ENCODE measurements around the gene CDKAL1. TPM values are rescaled to one million over a fixed set of nuclear protein-coding genes. Genes with fewer than 3 reads are reported as not detected.
A peak's percentile ranks its signal among the peaks of the same experiment; 100 is the strongest.

The CDKAL1 gene
- total RNA-seq, 1 donor from 2014 or later, result 34.3 TPM

GRCh38 chr6:20998748-20999448 is 464.6 kb downstream of the CDKAL1 start:
- Mint-ChIP-seq H3K27ac (no peak overlapping the region), H3K4me1 (ENCODE audit: low read depth) (peaks cover 27% of the 10 kb centered on the region)
- DNase-seq (ENCODE audit: low spot score, unreplicated experiment), result no peak

GRCh38 chr6:21000331-21000801 is 466.1 kb downstream of the CDKAL1 start:
- H3K36me3 Mint-ChIP-seq (ENCODE audit: insufficient read depth), result peaks cover 10% of the 10 kb centered on the region
- H3K4me1 Mint-ChIP-seq (ENCODE audit: low read depth), result peaks cover 30% of the 10 kb centered on the region
- no peak for TF ChIP-seq CTCF (IDR thresholded peaks at IDR 0.05; ENCODE audit: unreplicated experiment)
- no peaks in the 10 kb centered on the region for H3K27me3 Mint-ChIP-seq
- peaks cover under 1% of the 10 kb centered on the region for H3K9me3 Mint-ChIP-seq (ENCODE audit: low read depth)
- no peak overlapping the region for H3K27ac Mint-ChIP-seq
- H3K4me3 Mint-ChIP-seq (ENCODE audit: low read depth), result no peak overlapping the region
- no peak for DNase-seq (ENCODE audit: low spot score, unreplicated experiment)

More at GRCh38 chr6:20998748-20999448, 464.6 kb downstream of the CDKAL1 start:
- H3K36me3 Mint-ChIP-seq (ENCODE audit: insufficient read depth), result peaks cover 15% of the 10 kb centered on the region
- no peak for TF ChIP-seq CTCF (IDR thresholded peaks at IDR 0.05; ENCODE audit: unreplicated experiment)
- no peaks in the 10 kb centered on the region for H3K27me3 Mint-ChIP-seq
- no peak overlapping the region for H3K4me3 Mint-ChIP-seq (ENCODE audit: low read depth)
- H3K9me3 Mint-ChIP-seq (ENCODE audit: low read depth), result peaks cover 7% of the 10 kb centered on the region

- Mint-ChIP-seq H3K9me3 (ENCODE audit: low read depth) (peaks cover 1% of the 10 kb centered on the region), H3K27ac (no peak overlapping the region), H3K36me3 (ENCODE audit: insufficient read depth) (peaks cover 7% of the 10 kb centered on the region), H3K4me1 (ENCODE audit: low read depth) (peaks cover 26% of the 10 kb centered on the region), H3K4me3 (ENCODE audit: low read depth) (no peak overlapping the region), H3K27me3 (no peaks in the 10 kb centered on the region)
- DNase-seq (ENCODE audit: low spot score, unreplicated experiment), result no peak
- no peak for TF ChIP-seq CTCF (IDR thresholded peaks at IDR 0.05; ENCODE audit: unreplicated experiment)
Observed at GRCh38 chr6:21001736-21002135, 467.5 kb downstream of the CDKAL1 start.

- DNase-seq (ENCODE audit: low spot score, unreplicated experiment), result no peak
- Mint-ChIP-seq H3K36me3 (ENCODE audit: insufficient read depth) (peaks cover 8% of the 10 kb centered on the region), H3K4me1 (ENCODE audit: low read depth) (peaks cover 23% of the 10 kb centered on the region), H3K9me3 (ENCODE audit: low read depth) (peaks cover 3% of the 10 kb centered on the region), H3K27me3 (no peaks in the 10 kb centered on the region), H3K4me3 (ENCODE audit: low read depth) (no peak overlapping the region), H3K27ac (peak overlapping the region; percentile 9)
- no peak for TF ChIP-seq CTCF (IDR thresholded peaks at IDR 0.05; ENCODE audit: unreplicated experiment)
Observed at GRCh38 chr6:21003780-21004541, 469.7 kb downstream of the CDKAL1 start.

GRCh38 chr6:21005816-21006570 is 471.7 kb downstream of the CDKAL1 start:
- TF ChIP-seq CTCF (IDR thresholded peaks at IDR 0.05; ENCODE audit: unreplicated experiment), result no peak
- H3K4me3 Mint-ChIP-seq (ENCODE audit: low read depth), result no peak overlapping the region
- H3K27me3 Mint-ChIP-seq, result no peaks in the 10 kb centered on the region
- H3K4me1 Mint-ChIP-seq (ENCODE audit: low read depth), result peaks cover 24% of the 10 kb centered on the region
- no peak overlapping the region for H3K27ac Mint-ChIP-seq
- H3K9me3 Mint-ChIP-seq (ENCODE audit: low read depth), result peaks cover 6% of the 10 kb centered on the region
- DNase-seq (ENCODE audit: low spot score, unreplicated experiment), result no peak
- peaks cover 13% of the 10 kb centered on the region for H3K36me3 Mint-ChIP-seq (ENCODE audit: insufficient read depth)

All from progenitor cell of endocrine pancreas (in vitro differentiated cells).